Stomach (tissue), 9 donors: ENCODE data around the gene CCDC126. TPM values are rescaled to one million over a fixed set of nuclear protein-coding genes. Genes with fewer than 3 reads are reported as not detected.
"Not testable (repeated sequence)": the region's sequence is repeated elsewhere in the genome, so short reads cannot be mapped to it uniquely, and the experiment has no call there.

Experiments used
- DNase-seq, 2 donors: peaks; one replicate each; pipeline versions ENCODE4 v3.0.0 to v3.0.0-alpha.2; 2013 to 2019
- H3K27ac ChIP-seq, 5 donors: fragments of 200-600 bp in 4 of 5; sonication (generic) in 4 of 5; one replicate each; pipeline ENCODE4 v1.5.1; 2013 to 2019; ENCODE audit warnings: mild to moderate bottlenecking in 1 of 5, moderate library complexity in 1 of 5
- H3K27me3 ChIP-seq, 3 donors: fragments of 200-600 bp; sonication (generic); one replicate each; pipeline ENCODE4 v1.5.1; 2017 to 2019; ENCODE audit warnings: mixed run types in 1 of 3
- H3K36me3 ChIP-seq, 4 donors: fragments of 200-600 bp; sonication (generic); 1 replicate in 3 of 4; 2 replicates in 1 of 4; pipeline ENCODE4 v1.5.1; 2016 to 2019
- H3K4me1 ChIP-seq, 4 donors: fragments of 200-600 bp; sonication (generic); one replicate each; pipeline ENCODE4 v1.5.1; 2016 to 2019
- H3K4me3 ChIP-seq, 4 donors: fragments of 200-600 bp; sonication (generic) in 3 of 4; one replicate each; pipeline ENCODE4 v1.5.1; 2016 to 2019; ENCODE audit warnings: mild to moderate bottlenecking in 1 of 4
- H3K9me3 ChIP-seq, 4 donors: fragments of 200-600 bp; sonication (generic); one replicate each; pipeline ENCODE4 v1.5.1; 2016 to 2019
- CTCF ChIP-seq, 7 experiments: fragments of 450-650 bp in 4 of 7; fragments of 200-600 bp in 3 of 7; sonication (generic) in 3 of 7; IDR thresholded peaks; one replicate each; pipeline ENCODE4 v1.5.1; 2016 to 2019; ENCODE audit warnings: antibody characterized with exemption in 7 of 7, control low read depth in 2 of 7, mild to moderate bottlenecking in 1 of 7
- EP300 ChIP-seq: sonication (generic); formaldehyde crosslinking; IDR thresholded peaks from one replicate; pipeline ENCODE4 v1.6.1; 2017; ENCODE audit warnings: antibody characterized with exemption
- POLR2A ChIP-seq, 4 donors: fragments of 450-650 bp; IDR thresholded peaks; one replicate each; pipeline ENCODE4 v1.6.1; 2016; ENCODE audit warnings: antibody characterized with exemption in 4 of 4, control low read depth in 2 of 4, mild to moderate bottlenecking in 1 of 4, moderate library complexity in 1 of 4
- POLR2AphosphoS5 ChIP-seq, 3 donors: sonication (generic); formaldehyde crosslinking; IDR thresholded peaks; one replicate each; pipeline ENCODE4 v1.6.1; 2016; ENCODE audit warnings: antibody characterized with exemption in 3 of 3
- WGBS, 5 donors: extraction: QIAGEN DNeasy Blood & Tissue Kit in 3 of 5; methylation state at CpG; one replicate each; pipeline versions ENCODE4 v1.1.5 to v1.1.7; 2013 to 2018; 5-methylcytosine and 5-hydroxymethylcytosine counted together
- intact Hi-C: fragments of 100-400 bp; cut with DNase I; formaldehyde crosslinking; loops from one replicate; pipeline ENCODE4 v1.15.1; 2023; ENCODE audit warnings: low total_unique reads
- polyA plus RNA-seq, 3 donors: library from polyadenylated mRNA; stranded (reverse); fragments of 200-250 nt; gene quantifications; one replicate each; pipeline ENCODE4 v1.2.3, GENCODE V29; 2013
- total RNA-seq, 5 donors: library from RNA; depleted of rRNA; stranded (reverse); fragments of >200 nt; gene quantifications; one replicate each; pipeline versions ENCODE4 v1.1.0 to v1.2.3, GENCODE V29; 2014 to 2016
- donor health status: healthy with polysubstance abuse.
- donor health status: Bipolar disorder and iron deficiency.
- donor health status: healthy.

CCDC126 gene
- total and polyA plus RNA-seq, 8 donors = 2.8 to 29.7 (median 7.6) TPM; not detected in 1

GRCh38 chr7:23570592-23571200 is 26.5 kb upstream of the CCDC126 start:
- Histone ChIP-seq H3K9me3 (no peaks in the 10 kb centered on the region), H3K27me3 (peaks cover 0 to 7% (median 0%) of the 10 kb centered on the region in 3 donors), H3K4me1 (peaks cover 0 to 7% (median 0%) of the 10 kb centered on the region in 4 donors), H3K27ac (no peak overlapping the region), H3K36me3 (no peaks in the 10 kb centered on the region), H3K4me3 (no peak overlapping the region)
- intact Hi-C loops = loop anchor here (5.0 kb wide), 1 partner anchor 142 kb away; the partner anchor contains the start of gene STK31
- peak; percentile 80 to 88 for DNase-seq
- TF ChIP-seq POLR2AphosphoS5 (IDR thresholded peaks at IDR 0.05) = peak in 1 of 3 donors; percentile 22
- peak in 5 of 7 experiments; percentile 65 to 94 (median 73) for TF ChIP-seq CTCF (IDR thresholded peaks at IDR 0.05)
- no peak for TF ChIP-seq POLR2A (IDR thresholded peaks at IDR 0.05)
- no peak for TF ChIP-seq EP300
- 27 to 38% (median 29%) methylated on average over 5 of the region's 5 CpGs for WGBS, 5 donors

- DNase-seq, H3K27ac ChIP-seq, intact Hi-C loops, H3K9me3 ChIP-seq, H3K27me3 ChIP-seq, H3K36me3 ChIP-seq, H3K4me3 ChIP-seq, H3K4me1 ChIP-seq: not testable (repeated sequence)
- WGBS, 5 donors = 89 to 96% (median 92%) methylated on average over 1 of the region's 1 CpG
These were observed 15.2 kb upstream of the CCDC126 start for GRCh38 chr7:23581975-23582374.

GRCh38 chr7:23585304-23585703 is 11.9 kb upstream of the CCDC126 start:
- H3K27me3 ChIP-seq, H3K9me3 ChIP-seq, H3K4me3 ChIP-seq, H3K4me1 ChIP-seq, intact Hi-C loops, DNase-seq, H3K27ac ChIP-seq, H3K36me3 ChIP-seq: not testable (repeated sequence)
- 92 to 98% (median 96%) methylated on average over 10 of the region's 10 CpGs for WGBS, 5 donors

- DNase-seq = no peak
- H3K9me3 ChIP-seq = no peaks in the 10 kb centered on the region
- intact Hi-C loops = no loop called here
- TF ChIP-seq CTCF (IDR thresholded peaks at IDR 0.05) (no peak), POLR2A (IDR thresholded peaks at IDR 0.05) (no peak), POLR2AphosphoS5 (IDR thresholded peaks at IDR 0.05) (no peak), EP300 (no peak)
- H3K4me3 ChIP-seq = no peak overlapping the region
- no peaks in the 10 kb centered on the region for H3K4me1 ChIP-seq
- whole genome bisulfite sequencing, 5 donors = 89 to 95% (median 94%) methylated on average over 34 of the region's 34 CpGs
- no peaks in the 10 kb centered on the region for H3K36me3 ChIP-seq
- no peaks in the 10 kb centered on the region for H3K27me3 ChIP-seq
- H3K27ac ChIP-seq = no peak overlapping the region
These were observed 11.0 kb upstream of the CCDC126 start for GRCh38 chr7:23586159-23586558.

- no peaks in the 10 kb centered on the region for H3K27me3 ChIP-seq
- no peaks in the 10 kb centered on the region for H3K9me3 ChIP-seq
- 68 to 90% (median 79%) methylated on average over 1 of the region's 1 CpG for WGBS, 5 donors
- H3K4me1 ChIP-seq = no peaks in the 10 kb centered on the region
- no peak for TF ChIP-seq EP300
- no peak for TF ChIP-seq CTCF (IDR thresholded peaks at IDR 0.05)
- TF ChIP-seq POLR2A (IDR thresholded peaks at IDR 0.05) = no peak
- TF ChIP-seq POLR2AphosphoS5 (IDR thresholded peaks at IDR 0.05) = no peak
- no peak overlapping the region for H3K4me3 ChIP-seq
- intact Hi-C loops = no loop called here
- H3K27ac ChIP-seq = no peak overlapping the region
- no peak for DNase-seq
- no peaks in the 10 kb centered on the region for H3K36me3 ChIP-seq
These were observed 6.7 kb upstream of the CCDC126 start for GRCh38 chr7:23590529-23590928.
